HG03378 (cell line): ENCODE data around the gene LRIG3.
"Not testable (repeated sequence)": the region's sequence is repeated elsewhere in the genome, so short reads cannot be mapped to it uniquely, and the experiment has no call there.

Experiments used
- ATAC-seq: cut with Tn5 transposase; IDR thresholded peaks from one replicate; pipeline ENCODE4 v1.9.1; 2021; ENCODE audit warnings: mild to moderate bottlenecking, moderate library complexity; ENCODE audit not compliant: unreplicated experiment

The LRIG3 gene, protein sequence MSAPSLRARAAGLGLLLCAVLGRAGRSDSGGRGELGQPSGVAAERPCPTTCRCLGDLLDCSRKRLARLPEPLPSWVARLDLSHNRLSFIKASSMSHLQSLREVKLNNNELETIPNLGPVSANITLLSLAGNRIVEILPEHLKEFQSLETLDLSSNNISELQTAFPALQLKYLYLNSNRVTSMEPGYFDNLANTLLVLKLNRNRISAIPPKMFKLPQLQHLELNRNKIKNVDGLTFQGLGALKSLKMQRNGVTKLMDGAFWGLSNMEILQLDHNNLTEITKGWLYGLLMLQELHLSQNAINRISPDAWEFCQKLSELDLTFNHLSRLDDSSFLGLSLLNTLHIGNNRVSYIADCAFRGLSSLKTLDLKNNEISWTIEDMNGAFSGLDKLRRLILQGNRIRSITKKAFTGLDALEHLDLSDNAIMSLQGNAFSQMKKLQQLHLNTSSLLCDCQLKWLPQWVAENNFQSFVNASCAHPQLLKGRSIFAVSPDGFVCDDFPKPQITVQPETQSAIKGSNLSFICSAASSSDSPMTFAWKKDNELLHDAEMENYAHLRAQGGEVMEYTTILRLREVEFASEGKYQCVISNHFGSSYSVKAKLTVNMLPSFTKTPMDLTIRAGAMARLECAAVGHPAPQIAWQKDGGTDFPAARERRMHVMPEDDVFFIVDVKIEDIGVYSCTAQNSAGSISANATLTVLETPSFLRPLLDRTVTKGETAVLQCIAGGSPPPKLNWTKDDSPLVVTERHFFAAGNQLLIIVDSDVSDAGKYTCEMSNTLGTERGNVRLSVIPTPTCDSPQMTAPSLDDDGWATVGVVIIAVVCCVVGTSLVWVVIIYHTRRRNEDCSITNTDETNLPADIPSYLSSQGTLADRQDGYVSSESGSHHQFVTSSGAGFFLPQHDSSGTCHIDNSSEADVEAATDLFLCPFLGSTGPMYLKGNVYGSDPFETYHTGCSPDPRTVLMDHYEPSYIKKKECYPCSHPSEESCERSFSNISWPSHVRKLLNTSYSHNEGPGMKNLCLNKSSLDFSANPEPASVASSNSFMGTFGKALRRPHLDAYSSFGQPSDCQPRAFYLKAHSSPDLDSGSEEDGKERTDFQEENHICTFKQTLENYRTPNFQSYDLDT

DNA sequence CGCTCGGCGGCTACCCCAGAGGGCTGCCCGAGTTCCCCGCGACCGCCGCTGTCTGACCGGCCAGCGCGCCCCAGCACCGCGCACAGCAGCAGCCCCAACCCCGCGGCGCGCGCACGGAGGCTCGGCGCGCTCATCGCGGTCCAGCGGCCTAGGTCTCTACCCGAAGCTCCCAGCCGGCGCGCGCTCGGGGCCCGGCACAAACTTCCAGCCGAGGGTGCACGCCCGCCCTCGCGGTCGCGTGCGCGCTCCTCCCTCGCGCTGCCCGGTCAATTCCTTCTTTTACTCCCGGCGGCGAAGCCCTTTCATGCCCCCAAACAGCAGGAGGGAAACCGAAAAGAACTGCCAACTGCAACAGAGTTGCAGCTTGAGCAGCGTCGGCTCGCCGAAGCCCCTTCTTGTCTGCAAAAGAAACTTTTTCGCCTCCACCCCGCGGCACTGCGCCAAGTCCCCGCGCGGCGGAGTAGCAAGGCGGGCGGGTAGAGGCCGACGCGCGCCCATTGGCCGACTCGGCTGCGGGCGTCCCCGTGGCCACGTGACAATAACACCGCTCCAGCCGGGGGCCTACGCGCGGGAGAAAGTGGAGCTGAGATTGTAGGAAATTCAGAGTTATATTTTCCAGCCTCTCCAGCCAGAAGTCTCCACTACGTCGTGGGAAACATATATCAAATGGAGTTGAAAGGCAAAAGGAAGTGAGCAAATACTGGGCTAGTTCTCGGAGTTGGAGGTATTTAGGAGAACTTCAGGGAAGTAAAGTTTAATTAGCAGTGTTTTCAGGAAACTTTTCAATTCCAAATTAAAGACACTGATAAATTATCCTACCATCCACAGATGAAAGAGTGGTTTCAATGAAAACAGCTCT is at the start of gene LRIG3:
TSS of gene LRIG3 (minus strand) at position 403 of the 859 bp plus-strand sequence. CDS start at position 134, 269 bp downstream.
- ATAC-seq, result peak; percentile 43

DNA sequence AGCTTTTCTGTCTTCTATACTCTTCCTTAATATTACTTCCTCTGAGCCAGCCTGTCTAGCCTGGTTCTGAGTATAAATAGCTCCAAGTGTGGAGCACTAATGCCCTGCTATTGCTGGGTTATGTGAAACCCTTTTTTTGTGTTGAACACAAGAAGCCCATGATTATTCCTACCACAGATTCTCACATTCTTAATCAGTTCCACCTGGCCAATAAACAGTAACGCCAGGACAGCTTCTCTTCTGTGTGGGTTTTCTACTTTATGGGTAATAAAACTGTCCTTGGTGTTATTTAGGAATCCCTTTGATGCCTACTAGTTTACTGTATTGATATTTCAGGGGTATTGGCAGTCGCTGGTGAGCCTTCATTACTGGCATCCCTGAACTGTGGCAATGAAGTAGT is 48.9 kb upstream of the LRIG3 start:
- no peak for ATAC-seq

DNA sequence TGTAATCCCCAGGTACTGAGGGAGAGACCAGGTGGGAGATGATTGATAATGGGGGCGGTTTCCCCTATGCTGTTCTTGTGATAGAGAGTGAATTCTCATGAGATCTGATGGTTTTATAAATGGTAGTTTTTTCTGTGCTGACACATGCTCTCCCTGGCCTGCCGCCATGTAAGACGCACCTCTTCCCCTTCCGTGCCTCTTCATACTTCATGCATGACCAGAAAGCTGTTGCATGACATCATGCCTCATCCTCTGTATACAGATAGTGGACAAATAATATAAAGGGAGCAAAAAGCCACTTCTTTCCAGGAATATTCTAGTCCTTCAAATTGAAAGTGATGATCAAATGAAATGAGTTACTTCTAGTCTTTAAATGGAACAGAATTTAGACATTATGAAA is 47.3 kb upstream of the LRIG3 start:
- no peak for ATAC-seq

DNA sequence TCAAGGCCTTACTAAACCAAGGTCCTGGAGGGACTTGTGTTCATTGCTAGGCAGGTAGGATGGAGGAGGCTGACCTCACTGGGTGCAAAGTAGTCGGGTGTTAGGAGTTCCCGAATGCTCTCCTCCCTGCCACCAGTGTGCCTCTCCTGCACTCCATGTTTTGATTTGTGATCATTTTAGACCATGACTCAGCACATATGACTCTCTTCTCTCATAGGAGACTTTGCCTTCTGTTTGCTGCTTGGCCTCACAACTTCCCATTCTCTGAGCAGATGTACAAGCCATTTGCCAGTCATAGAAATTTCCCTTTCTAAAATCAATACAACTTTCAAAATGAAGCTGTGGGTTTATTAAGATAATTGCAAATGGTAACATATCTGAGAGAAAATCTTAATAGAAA is 46.6 kb upstream of the LRIG3 start:
- ATAC-seq, result no peak

DNA sequence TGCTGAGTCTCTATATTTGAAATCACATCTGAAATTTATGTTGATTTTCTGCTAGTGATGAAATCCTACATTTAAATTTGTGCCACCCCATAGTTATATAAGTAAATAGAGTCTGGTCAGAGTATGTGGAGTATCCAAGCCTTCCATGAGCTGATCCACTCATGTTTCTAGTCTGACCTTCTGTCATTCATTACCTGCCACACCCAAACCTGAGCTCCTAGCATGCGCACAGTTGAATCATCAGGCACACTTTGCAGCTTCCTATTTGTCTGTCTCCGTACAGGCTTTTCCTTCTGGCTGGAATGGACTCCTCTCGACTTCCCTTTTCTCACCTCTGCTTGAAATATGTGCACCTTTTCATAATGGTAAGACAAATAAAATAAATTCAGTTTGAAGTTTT is 45.3 kb upstream of the LRIG3 start:
- no peak for ATAC-seq

DNA sequence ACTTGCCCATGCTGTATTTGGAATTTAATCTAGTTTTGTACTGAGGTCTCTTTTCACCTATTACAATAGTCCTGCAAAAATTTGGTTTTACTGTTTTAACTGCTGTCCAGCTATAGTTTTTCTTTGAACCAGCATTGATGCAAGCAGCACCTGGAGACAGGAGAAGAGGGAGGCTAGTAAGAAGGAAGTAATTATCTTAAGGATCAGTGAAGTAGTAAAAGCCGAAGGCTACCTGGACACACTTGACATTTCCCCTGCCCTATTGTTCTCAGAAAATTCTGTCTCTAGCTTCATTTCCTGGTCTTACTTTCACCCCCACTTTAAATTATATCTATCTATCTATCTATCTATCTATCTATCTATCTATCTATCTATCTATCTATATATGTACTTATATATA is 43.5 kb upstream of the LRIG3 start:
- no peak for ATAC-seq

DNA sequence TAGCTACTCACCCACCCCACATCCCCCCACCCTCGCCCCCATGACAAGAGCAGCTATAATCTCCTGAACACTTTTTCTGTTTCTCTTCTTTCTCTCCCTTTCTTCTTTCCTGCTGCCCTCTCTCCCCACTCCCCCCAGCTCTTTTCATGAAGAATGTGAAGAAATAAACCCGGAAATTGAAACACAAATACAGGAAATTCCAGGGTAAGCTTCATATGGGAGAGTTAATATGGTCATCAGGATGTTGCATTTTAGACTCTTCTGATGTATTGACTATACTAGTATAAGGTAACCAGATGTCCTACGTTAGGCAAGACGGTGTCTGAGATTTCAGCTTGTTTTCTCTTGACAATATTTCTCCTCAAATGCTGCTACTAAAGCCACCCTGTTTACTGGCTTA is 41.6 kb upstream of the LRIG3 start:
- no peak for ATAC-seq

DNA sequence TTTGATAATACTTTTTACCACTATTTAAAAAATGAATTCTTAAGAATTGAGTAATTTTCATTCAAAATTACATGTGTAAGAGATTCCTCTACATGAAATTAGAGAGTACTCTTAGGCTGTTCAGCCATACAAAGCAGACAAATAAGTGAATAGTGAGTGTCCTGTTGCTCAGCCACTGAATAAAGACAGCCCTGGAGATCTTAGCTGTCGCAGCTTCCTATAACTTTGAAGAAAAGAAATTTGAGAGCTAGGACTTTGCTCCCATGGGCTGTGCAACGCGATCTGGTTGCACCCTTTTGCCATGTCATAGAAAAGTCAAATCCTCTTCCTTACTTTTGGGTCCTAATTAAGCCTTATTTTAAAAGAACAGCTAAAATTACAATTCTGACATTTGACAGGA is 40.9 kb upstream of the LRIG3 start:
- no peak for ATAC-seq

DNA sequence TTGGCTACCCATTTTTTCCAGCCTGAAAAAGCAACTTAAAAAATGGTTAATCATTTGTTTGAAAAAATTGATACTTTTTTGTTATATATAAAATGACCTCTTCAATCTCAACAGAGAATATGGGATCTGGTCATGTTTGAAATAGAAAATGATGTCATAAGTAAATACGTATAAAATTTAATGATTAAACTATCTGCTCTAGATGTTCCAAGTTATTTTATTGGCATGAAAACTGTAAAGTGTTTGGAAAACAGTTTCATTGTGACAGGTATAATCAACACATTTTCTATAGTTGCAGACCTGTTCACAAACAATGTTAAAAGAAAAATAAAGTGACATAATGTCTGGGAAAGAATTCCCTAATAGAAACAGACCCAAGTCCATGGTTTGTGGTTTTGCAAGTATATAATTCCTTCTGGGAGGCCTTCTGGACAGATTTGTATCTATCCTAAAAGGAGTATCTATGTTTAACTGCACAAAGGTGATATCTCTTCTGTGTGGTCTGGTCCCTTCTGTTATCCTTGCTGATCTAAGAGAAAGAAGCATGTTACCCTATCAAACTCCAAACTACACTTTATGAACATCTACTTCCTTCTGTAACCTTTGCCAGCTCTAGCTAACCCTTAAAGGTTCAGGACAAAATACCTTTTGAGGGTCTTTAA is 39.5 kb upstream of the LRIG3 start:
- no peak for ATAC-seq

DNA sequence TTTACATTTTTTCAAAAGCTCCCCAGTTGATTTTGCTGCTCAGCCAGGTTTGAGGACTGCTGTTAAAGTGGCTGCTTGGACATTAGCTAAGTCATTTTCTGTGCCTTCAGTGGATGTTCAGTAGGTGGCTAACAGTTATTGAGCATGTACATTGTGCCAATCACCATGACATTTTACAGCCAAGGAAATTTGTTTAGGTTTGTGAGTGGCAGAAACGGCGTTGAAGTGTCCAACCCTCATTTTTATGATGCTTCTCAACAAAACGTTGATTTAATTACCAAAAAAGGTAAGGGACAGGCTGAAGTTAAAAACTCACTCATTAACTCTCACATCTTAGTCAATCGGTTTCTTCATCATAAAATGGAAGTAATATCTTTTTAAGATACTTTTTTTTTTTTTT is 37.0 kb upstream of the LRIG3 start:
- no peak for ATAC-seq

DNA sequence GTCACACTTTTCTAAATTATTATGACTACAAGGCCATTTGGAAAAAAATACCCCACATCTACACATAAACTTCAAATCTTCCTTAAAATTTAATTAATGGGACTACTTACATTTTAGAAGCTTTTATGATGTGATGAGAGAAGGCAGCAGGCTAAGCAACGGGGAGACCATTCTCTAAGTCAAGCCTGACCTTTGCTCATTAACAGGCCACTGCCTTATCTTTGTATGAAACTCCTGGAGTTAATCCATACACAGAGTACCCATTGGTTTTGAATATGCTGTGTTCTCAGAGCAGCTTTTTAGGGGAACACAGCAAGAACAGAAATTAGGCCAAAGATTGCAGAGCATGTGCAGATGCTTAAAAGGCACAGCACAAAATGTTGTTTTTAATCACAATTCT is 35.5 kb upstream of the LRIG3 start:
- ATAC-seq, result no peak

DNA sequence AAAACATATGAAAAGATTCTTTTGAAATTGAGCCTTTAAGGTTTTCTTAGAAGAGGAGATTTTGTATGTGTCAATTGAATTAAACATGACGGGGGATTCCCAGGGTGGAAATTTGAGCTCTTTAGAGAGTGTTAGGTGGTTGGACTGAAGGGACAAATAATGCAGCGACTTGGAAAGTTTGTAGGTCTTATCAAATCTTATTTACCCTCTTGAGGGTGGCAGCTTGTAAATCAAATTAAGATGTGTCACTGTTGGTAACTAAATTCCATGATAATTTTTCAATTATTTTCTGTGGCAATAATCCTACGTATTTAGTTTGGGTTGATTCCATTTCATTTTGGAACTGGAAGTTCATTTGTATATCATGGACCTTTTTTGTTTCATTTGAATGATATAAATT is 33.7 kb upstream of the LRIG3 start:
- no peak for ATAC-seq

DNA sequence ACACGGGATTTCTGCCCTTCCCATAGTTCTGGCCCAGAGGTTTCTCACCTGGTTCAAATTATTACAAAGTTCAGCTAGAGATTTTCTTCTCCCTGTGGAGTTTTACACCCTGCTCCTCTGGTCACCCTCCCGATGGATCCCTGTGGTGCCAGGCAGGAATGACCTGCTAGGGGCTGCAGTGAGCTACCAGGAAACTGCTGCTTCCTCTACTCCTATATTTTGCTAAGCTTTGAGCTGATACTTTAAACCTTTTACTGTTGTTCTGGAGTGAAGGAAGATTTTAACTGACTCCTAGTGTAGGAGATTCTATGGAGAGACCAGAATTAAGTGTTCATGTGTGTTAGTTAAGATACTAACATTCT is 30.4 kb upstream of the LRIG3 start:
- ATAC-seq, result no peak

DNA sequence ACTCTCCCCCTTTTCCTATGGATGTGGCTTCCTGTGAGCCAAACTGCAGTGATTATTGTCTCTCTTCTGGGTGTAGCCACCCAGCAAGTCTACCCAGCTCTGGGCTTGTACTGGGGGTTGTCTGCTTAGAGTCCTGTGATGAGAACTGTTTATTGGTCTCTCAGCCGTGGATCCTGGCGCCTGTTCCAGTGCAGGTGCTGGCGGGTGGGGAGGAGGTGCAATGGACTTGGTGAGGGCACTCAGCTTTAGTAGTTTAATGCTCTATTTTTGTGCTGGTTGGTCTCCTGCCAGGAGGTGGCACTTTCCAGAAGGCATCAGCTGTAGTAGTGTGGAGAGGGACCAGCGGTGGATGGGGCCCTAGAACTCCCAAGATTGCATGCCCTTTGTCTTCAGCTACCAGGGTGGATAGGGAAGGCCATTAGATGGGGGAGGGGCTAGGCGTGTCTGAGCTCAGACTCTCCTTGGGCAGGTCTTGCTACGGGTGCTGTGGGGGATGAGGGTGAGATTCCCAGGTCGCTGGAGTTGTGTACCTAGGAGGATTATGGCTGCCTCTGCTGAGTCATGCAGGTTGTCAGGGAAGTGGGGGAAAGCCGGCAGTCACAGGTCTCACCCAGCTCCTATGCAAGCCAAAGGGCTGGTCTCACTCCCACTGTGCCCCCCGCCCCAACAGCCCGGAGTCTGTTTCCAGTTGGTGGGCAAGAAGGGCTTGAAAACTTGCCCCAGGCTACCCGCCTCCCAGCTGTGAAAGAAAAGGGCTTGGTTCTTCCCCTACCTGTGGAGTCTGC is 29.8 kb upstream of the LRIG3 start:
- ATAC-seq, result not testable (repeated sequence)

DNA sequence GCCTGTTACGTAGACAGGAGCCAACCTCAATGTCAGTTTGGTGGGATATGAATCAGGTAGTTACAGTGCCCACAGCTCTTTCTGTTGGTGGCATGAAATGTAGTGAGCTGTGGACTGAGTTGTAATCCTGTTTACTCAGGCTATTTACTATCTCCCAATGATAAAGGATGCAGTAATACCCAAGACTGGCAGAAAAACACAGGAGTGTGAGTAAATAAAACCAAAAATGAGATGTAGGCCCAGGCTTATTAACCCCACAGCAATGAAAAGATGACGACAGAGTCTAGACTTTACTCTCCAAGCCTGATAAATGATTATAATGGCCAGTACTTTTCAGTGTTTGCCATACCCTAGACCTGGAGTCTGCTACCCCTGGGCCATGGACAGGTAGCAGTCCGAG is 22.8 kb upstream of the LRIG3 start:
- no peak for ATAC-seq

DNA sequence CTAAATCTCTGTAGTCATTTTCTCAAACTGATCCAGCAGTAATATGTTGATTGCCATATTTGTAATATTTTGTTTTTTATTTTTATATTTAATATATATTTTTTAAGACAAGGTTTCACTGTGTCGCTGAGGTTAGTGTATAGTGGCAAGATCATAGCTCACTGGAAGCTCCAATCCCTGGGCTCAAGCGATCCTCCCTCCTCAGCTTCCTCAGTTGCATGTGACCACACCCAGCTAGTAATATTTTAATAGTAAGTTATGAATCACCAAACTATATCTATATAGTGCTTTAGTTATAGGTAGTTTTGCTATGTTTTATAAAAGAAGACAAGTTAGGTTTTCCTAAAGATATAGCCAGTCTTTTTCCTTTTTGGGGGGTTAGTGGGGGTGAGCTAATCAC is 22.0 kb upstream of the LRIG3 start:
- ATAC-seq, result no peak

DNA sequence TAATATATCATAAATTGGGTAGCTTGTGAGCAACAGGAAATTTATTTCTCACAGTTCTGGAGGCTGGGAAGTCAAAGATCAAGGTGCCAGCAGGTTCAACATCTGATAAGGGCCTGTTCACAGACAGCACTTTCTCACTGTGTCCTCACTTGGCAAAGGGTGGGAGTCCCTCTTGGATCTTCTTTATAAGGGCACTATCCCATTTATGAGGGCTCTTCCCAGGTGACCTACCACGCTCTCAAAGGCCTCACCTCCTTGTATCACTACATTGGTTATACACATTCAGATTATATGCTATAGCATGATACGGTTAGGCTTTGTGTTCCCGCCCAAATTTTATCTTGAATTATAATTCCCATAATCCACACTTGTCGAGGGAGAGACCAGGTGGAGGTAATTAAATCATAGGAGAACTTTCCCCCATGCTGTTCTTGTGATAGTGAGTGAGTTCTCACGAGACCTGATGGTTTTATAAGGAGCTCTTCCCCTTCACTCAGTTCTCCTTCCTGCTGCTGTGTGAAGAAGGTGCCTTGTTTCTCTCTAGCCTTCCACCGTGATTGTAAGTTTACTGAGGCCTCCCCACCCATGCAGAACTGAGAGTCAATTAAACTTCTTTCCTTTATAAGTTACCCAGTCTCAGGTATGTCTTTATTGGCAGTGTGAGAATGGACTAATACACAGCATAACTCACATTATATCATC is 19.2 kb upstream of the LRIG3 start:
- no peak for ATAC-seq

DNA sequence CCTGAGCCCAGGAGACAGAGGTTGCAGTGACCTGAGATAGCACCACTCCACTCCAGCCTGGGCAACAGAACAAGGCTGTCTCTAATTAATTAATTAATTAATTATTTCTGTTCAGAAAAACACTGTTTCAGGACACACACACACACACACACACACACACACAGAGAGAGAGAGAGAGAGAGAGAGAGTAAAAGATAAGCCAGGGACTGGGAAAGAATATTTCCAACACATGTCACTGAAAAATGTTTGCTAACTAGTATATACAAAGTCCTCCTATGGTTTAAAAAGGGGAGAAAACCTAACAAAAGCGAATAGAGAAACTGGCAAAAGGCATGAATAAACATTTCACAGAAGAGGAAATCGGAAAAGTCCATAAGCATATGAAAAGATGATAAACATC is 18.1 kb upstream of the LRIG3 start:
- ATAC-seq, result no peak

DNA sequence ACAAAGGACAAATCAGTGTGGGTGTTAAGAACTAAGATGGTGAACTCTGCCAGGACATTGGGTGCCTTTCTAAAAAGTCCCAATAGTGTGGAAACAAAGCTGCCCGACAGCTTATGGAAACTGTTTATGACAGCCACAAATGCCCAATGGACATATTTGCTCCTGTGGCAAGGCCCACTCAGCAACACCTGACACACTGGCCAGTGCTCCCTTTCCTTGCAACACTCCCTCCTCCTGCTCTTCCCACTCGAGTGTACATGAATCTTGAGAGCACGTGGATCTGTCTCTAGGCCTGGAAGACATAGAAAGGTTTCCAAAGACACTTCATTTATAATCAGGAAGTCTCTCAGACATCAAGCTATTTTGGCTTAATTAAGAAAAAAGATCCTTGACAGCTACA is 14.2 kb upstream of the LRIG3 start:
- no peak for ATAC-seq
